SU-DHL-6 (cell line): ENCODE measurements around the gene TCTA.
"Not testable (repeated sequence)": the region's sequence is repeated elsewhere in the genome, so short reads cannot be mapped to it uniquely, and the experiment has no call there.

Source experiments
- CTCF ChIP-seq: fragments of 200-600 bp; sonication (generic); IDR thresholded peaks from one replicate; pipeline ENCODE4 v1.5.1; 2017; ENCODE audit warnings: antibody characterized with exemption, mild to moderate bottlenecking, low read length, moderate library complexity; ENCODE audit not compliant: insufficient read depth, poor library complexity, severe bottlenecking
- EZH2phosphoT487 ChIP-seq: fragments of 200-600 bp; sonication (generic), shearing (Covaris generic); conservative IDR thresholded peaks from 2 replicates; pipeline ENCODE4 v1.6.1; 2018; ENCODE audit warnings: mild to moderate bottlenecking, antibody characterized with exemption, low read length, moderate library complexity, mixed read lengths

GRCh38 chr3:49391310-49391709 is 20.9 kb upstream of the TCTA start:
- TF ChIP-seq CTCF, EZH2phosphoT487: not testable (repeated sequence)
